ENCODE results near the gene DRAXIN. TPM values are rescaled to one million over a fixed set of nuclear protein-coding genes. Genes with fewer than 3 reads are reported as not detected.

DRAXIN gene
- total RNA-seq, 1 donor from 2014 or later = 0.05 TPM

DNA sequence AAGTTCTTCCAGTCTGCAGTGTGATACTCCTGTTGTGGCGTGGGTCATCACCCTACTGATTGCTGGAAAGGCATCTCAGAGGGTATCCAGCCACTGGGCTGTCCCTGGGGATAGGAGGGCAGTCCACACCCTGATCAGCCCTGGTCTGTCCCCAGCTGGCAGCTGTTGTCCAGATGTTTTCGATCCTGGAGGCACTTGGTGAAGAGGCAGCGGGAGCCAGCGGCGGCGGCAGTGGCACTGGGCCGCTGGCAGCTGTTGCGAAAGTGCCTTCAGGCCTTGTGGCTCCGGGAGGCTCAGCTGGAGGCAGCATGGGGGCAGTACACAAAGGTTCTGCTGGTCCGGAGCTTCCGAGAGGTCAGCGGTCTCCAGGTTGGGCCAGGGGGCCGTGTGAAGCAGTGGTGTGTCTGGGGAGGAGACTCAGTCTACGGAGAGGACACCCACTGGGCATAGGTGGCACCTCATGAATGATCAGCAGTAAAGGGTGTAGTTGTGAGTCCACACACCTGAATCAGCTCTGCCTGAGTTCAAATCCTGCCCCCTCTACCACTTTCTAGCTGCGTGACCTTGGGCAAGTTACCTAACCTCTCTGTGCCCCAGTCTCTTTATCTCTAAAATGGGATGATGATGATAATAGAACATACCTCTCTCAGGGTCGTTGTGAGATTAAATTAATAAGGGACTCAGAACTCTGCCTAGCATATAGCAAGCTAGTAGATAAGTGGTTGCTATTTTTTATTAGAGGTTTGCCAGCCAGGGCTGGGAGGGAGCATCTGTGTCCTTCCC is 76.6 kb downstream of the DRAXIN start:
- DNase-seq (no peak), ATAC-seq (ENCODE audit: poor library complexity) (no peak)
- intact Hi-C loops (cut with DNase I) = no loop called here

DNA sequence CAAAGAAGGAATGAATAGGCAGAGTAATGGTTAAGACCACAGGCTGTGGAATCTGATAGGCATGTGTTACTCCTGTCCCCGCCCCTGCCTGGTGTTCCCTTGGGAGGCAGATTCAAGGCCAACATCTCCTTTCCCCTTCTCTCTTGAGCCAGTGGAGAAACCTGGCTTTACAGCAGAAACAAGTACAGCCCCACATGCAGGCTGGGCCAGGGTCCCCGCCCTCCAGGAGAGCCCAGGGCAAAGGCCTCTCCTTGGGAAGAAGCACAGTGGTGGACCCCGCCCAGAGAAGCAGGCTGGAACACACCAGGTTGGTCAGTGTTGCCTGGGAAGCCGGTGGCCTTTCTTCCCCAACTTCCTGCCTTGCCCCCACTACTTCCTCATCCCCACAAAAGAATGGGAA is 77.3 kb downstream of the DRAXIN start:
- no peak for DNase-seq
- ATAC-seq (ENCODE audit: poor library complexity) = no peak
- intact Hi-C loops (cut with DNase I) = no loop called here

DNA sequence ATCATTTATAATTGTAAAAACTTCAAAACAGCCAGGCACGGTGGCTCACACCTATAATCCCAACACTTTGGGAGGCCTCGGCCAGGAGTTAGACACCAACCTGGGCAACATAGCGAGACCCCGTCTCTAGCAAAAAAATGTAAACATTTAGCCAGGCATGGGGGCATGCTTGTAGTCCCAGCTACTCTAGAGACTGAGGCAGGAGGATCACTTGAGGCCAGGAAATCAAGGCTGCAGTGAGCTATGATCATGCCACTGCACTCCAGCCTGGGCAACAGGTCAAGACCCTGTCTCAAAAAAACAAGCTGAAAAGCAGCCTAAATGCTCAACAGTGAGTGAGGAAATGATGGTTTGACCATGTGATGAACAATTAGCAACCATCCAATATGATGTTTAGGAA is 77.8 kb downstream of the DRAXIN start:
- intact Hi-C loops (cut with DNase I) = no loop called here
- ATAC-seq (ENCODE audit: poor library complexity) = no peak
- no peak for DNase-seq

DNA sequence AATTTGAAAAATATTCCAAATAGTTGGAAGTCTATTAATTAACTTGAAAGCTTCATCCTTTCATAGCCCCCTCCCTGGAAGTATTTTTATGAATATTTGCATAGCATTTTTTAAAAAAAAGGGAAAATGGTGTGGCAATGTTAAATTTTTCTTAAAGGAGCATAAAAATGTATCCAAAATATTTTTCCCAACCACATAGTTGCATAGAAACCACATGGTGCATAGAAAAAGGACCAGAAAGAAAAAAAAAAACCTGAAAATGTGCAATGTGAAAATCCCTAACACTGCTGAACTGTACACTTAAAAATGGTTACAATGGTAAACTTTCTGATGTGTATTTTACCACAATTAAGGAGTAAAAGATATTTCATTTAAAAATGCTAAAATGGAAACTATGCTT is 78.5 kb downstream of the DRAXIN start:
- no peak for DNase-seq
- intact Hi-C loops (cut with DNase I) = no loop called here
- ATAC-seq (ENCODE audit: poor library complexity) = no peak

DNA sequence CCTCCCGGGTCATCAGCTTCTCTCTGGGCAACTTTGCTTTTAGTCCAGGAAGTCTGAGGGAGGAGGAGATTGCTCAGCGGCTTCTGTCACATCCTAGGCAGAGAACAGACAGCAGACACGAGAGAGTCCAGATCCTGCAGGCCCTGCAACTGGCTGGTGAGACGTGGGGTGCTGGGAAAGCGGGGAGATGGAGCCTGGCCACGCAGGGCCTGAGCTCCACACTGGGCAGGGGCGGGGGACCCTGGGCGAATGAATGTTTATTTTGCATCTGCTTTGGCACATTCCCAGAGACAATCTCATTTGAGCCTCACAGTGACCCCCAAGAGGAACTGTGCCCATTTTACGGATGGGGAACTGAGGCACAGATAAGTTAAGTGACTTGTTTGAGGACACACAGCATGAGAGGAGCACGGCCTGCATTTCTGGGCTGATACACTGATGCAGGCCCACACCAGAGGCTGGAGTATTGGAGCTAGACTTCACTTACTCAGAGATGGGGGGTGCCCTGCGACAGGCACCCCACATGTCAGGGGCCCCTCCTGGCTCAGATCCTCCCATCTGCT is 80.1 kb downstream of the DRAXIN start:
- ATAC-seq (ENCODE audit: poor library complexity) = no peak
- no peak for DNase-seq
- intact Hi-C loops (cut with DNase I) = no loop called here

DNA sequence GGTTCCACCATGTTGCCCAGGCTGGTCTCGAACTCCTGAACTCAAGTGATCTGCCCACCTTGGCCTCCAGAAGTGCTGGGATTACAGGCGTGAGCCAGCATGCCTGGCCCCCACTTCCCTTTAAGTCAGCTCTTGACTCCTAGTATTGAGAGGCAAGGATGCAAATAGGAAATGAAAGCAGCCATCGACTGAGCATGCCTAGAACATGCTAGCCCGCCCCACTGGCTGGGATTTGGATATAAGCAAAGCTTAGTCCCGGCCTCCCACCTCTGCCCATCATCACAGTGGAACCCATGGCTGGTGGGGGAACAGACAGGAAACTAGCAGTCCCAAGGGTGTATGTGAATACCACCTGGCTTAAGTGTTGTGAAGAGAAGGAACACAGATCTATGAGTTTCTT is 80.9 kb downstream of the DRAXIN start:
- DNase-seq = no peak
- intact Hi-C loops (cut with DNase I) = no loop called here
- ATAC-seq (ENCODE audit: poor library complexity) = no peak

DNA sequence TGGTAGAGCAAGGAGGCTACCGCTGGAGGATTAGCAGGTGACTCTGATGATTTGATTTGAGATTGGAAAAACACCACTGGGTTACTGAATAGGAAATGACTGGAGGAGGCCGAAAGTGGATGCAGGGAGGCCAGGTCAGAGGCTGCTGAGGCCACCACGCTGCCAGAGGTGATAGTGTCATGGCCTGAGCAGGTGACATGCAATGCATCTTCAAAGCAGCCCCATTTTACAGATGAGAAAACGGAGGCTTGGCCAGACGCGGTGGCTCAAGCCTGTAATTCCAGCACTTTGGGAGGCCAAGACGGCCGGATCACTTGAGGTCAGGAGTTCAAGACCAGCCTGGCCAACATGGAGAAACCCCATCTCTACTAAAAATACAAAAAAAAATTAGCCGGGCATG is 83.2 kb downstream of the DRAXIN start:
- intact Hi-C loops (cut with DNase I) = no loop called here
- DNase-seq = no peak
- no peak for ATAC-seq (ENCODE audit: poor library complexity)

Other genes with a start within 250 kb of the DRAXIN start
- gene DISP3, start 212.6 kb upstream of the DRAXIN start, total RNA-seq = not detected
- 2.3 TPM for gene FBXO2, start 37.3 kb upstream of the DRAXIN start, total RNA-seq
- 15.6 TPM for gene FBXO44, start 36.8 kb upstream of the DRAXIN start, total RNA-seq
- 11.6 TPM for gene FBXO6, start 27.5 kb upstream of the DRAXIN start, total RNA-seq
- 15.8 TPM for gene MAD2L2, start 10.6 kb upstream of the DRAXIN start, total RNA-seq
- 13.6 TPM for gene AGTRAP, start 44.4 kb downstream of the DRAXIN start, total RNA-seq
- 2.7 TPM for gene C1orf167, start 70.5 kb downstream of the DRAXIN start, total RNA-seq
- gene MTHFR, start 114.3 kb downstream of the DRAXIN start, total RNA-seq = 34.6 TPM
- gene CLCN6, start 114.5 kb downstream of the DRAXIN start, total RNA-seq = 15.2 TPM
- gene NPPA, start 156.1 kb downstream of the DRAXIN start, total RNA-seq = 25.3 TPM
- gene NPPB, start 167.2 kb downstream of the DRAXIN start, total RNA-seq = 5.1 TPM
- gene KIAA2013, start 234.7 kb downstream of the DRAXIN start, total RNA-seq = 31.6 TPM
- 66.1 TPM for gene PLOD1, start 243.0 kb downstream of the DRAXIN start, total RNA-seq